Loucy (cell line): ENCODE results near the gene PAM.

Experiments
- H2AFZ ChIP-seq: fragments of 200-600 bp; sonication (generic); 2 replicates; pipeline ENCODE4 v1.6.0; 2016; ENCODE audit warnings: antibody characterized with exemption, mild to moderate bottlenecking, low read length, moderate library complexity
- H3F3A ChIP-seq: fragments of 200-600 bp; 2 replicates; pipeline ENCODE4 v1.6.0; 2016; ENCODE audit warnings: antibody characterized with exemption, low read depth, mild to moderate bottlenecking
- H3K27me3 ChIP-seq: fragments of 200-600 bp; sonication (generic); 2 replicates; pipeline ENCODE4 v1.6.1; 2014; ENCODE audit warnings: low read length, mild to moderate bottlenecking; ENCODE audit not compliant: insufficient read depth, poor library complexity, severe bottlenecking
- H3K36me3 ChIP-seq: fragments of 200-600 bp; sonication (generic); 2 replicates; pipeline ENCODE4 v1.6.1; 2016; ENCODE audit warnings: low read length; ENCODE audit not compliant: insufficient read depth
- H3K4me1 ChIP-seq: fragments of 200-600 bp; sonication (generic); 2 replicates; pipeline ENCODE4 v1.5.1; 2014; ENCODE audit warnings: low read length, mild to moderate bottlenecking; ENCODE audit not compliant: insufficient read depth, poor library complexity, severe bottlenecking
- H3K4me2 ChIP-seq: fragments of 200-600 bp; sonication (generic); 2 replicates; pipeline ENCODE4 v1.6.0; 2014; ENCODE audit warnings: antibody characterized with exemption, low read length, low read depth, mild to moderate bottlenecking; ENCODE audit not compliant: poor library complexity, severe bottlenecking
- H3K4me3 ChIP-seq: fragments of 200-600 bp; sonication (generic); 2 replicates; pipeline ENCODE4 v1.5.1; 2014; ENCODE audit warnings: low read length, mild to moderate bottlenecking, mixed read lengths; ENCODE audit not compliant: poor library complexity, severe bottlenecking
- H3K79me2 ChIP-seq: fragments of 200-600 bp; sonication (generic); 2 replicates; pipeline ENCODE4 v1.6.1; 2014; ENCODE audit warnings: low read length; ENCODE audit not compliant: insufficient read depth
- H3K9ac ChIP-seq: fragments of 200-600 bp; sonication (generic); 2 replicates; pipeline ENCODE4 v1.6.0; 2014; ENCODE audit warnings: mild to moderate bottlenecking, low read depth, low read length, moderate library complexity; ENCODE audit not compliant: poor library complexity, severe bottlenecking
- H3K9me2 ChIP-seq: fragments of 200-600 bp; sonication (generic); replicated peaks from 2 replicates; pipeline ENCODE4 v1.6.1; 2016; ENCODE audit warnings: low read depth, low read length, mixed read lengths
- H3K9me3 ChIP-seq: fragments of 200-600 bp; sonication (generic); 2 replicates; pipeline ENCODE4 v1.6.1; 2014; ENCODE audit warnings: mild to moderate bottlenecking, antibody characterized with exemption, low read length, low read depth; ENCODE audit not compliant: insufficient read depth
- H4K20me1 ChIP-seq: fragments of 200-600 bp; sonication (generic); 2 replicates; pipeline ENCODE4 v1.6.0; 2014; ENCODE audit warnings: antibody characterized with exemption, low read length, mild to moderate bottlenecking; ENCODE audit not compliant: insufficient read depth, poor library complexity, severe bottlenecking
- EZH2phosphoT487 ChIP-seq: fragments of 200-600 bp; IDR thresholded peaks from 2 replicates; pipeline ENCODE4 v1.6.1; 2018; ENCODE audit warnings: antibody characterized with exemption, mild to moderate bottlenecking, moderate library complexity, borderline replicate concordance
- TF ChIP-seq, protein P1 (sequence below): fragments of 200-600 bp; sonication (generic); conservative IDR thresholded peaks from 2 replicates; pipeline ENCODE4 v1.5.1; 2014; ENCODE audit warnings: mild to moderate bottlenecking, antibody characterized with exemption, low read length

Gene PAM

DNA sequence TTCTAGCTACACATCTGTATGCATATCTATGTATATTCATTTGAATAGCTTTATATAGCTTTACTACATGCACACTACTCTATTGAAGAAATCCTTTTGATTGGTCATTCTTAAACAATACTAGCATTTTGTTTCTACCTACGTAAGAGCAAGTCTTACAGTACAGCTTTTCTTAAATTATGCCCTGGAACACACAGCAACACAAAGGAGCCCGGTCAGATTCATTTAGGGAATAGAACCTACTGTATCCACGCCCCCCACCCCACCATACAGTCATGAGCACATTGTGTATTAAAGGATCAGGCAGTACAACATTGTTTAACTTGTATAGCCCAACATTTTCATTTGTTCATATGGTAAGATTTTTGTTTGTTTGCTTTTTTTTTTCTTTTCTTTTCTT is 202.0 kb downstream of the PAM start:
- Histone ChIP-seq H2AFZ (no peak overlapping the region), H3K9me2 (no peaks in the 10 kb centered on the region), H3K4me1 (no peaks in the 10 kb centered on the region), H3K4me2 (no peak overlapping the region), H3K79me2 (no peaks in the 10 kb centered on the region), H3K36me3 (no peaks in the 10 kb centered on the region), H4K20me1 (no peaks in the 10 kb centered on the region), H3K27me3 (no peaks in the 10 kb centered on the region), H3F3A (no peaks in the 10 kb centered on the region), H3K9ac (no peak overlapping the region), H3K9me3 (no peaks in the 10 kb centered on the region), H3K4me3 (no peak overlapping the region)
- TF ChIP-seq EZH2phosphoT487: no peak
- TF ChIP-seq, protein P1, sequence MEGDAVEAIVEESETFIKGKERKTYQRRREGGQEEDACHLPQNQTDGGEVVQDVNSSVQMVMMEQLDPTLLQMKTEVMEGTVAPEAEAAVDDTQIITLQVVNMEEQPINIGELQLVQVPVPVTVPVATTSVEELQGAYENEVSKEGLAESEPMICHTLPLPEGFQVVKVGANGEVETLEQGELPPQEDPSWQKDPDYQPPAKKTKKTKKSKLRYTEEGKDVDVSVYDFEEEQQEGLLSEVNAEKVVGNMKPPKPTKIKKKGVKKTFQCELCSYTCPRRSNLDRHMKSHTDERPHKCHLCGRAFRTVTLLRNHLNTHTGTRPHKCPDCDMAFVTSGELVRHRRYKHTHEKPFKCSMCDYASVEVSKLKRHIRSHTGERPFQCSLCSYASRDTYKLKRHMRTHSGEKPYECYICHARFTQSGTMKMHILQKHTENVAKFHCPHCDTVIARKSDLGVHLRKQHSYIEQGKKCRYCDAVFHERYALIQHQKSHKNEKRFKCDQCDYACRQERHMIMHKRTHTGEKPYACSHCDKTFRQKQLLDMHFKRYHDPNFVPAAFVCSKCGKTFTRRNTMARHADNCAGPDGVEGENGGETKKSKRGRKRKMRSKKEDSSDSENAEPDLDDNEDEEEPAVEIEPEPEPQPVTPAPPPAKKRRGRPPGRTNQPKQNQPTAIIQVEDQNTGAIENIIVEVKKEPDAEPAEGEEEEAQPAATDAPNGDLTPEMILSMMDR: no peak

DNA sequence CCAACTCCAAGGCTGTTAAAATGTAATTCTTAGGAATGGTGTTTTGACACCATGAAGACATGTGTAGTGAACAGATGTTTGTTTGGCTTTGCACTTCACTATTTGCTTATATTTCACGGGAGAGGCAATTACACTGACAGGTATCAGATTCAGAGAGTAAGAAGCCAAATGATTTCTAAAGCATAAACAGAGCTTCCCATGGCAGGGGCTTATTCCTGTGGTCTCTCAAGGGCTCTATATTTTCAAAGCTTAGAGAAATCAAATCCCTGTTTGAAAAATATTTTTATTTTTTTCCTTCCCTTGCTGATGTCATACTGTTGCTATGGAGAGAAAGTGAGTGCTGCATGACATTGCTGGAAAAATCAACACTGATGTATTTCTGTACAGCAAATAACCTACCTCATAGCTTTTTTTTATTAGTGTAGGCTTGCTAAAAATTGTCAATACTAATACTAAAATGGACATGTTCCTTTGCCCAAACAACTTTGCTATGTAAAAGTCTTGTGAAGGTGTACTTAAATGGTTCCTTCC is 203.4 kb downstream of the PAM start:
- Histone ChIP-seq H4K20me1 (no peaks in the 10 kb centered on the region), H3K36me3 (no peaks in the 10 kb centered on the region), H3F3A (no peaks in the 10 kb centered on the region), H3K4me1 (no peaks in the 10 kb centered on the region), H3K79me2 (no peaks in the 10 kb centered on the region), H2AFZ (no peak overlapping the region), H3K9me2 (no peaks in the 10 kb centered on the region), H3K4me2 (no peak overlapping the region), H3K4me3 (no peak overlapping the region), H3K9me3 (no peaks in the 10 kb centered on the region), H3K27me3 (no peaks in the 10 kb centered on the region), H3K9ac (no peak overlapping the region)
- TF ChIP-seq, protein P1: no peak
- TF ChIP-seq EZH2phosphoT487: no peak

DNA sequence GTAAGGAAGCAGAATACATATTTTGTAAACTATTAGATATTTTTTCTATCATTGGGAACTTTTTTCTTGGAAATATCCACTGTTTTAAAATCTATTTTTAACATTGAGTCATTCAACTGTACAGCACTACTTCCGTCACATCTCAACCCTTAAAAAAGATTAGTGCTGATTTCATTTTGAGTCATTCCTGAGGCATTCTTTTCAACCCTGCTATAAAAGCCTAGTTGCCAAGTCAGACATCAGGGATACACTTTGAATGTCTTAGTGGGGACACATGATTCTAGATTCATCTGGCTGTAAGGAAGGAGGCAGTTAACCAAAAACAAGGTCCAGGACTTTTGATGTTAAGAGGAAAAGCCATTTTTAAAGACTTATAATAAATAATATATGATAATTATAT is 203.9 kb downstream of the PAM start:
- Histone ChIP-seq H3F3A (no peaks in the 10 kb centered on the region), H3K9me3 (no peaks in the 10 kb centered on the region), H3K9ac (no peak overlapping the region), H3K4me1 (no peaks in the 10 kb centered on the region), H3K9me2 (no peaks in the 10 kb centered on the region), H3K4me3 (no peak overlapping the region), H4K20me1 (no peaks in the 10 kb centered on the region), H3K4me2 (no peak overlapping the region), H3K79me2 (no peaks in the 10 kb centered on the region), H2AFZ (no peak overlapping the region), H3K36me3 (no peaks in the 10 kb centered on the region), H3K27me3 (no peaks in the 10 kb centered on the region)
- TF ChIP-seq EZH2phosphoT487: no peak
- TF ChIP-seq, protein P1: no peak
